BLaER1 (cell line): Measurements from ENCODE around the gene HOXD13.

ENCODE experiments used
- H3K27ac ChIP-seq: shearing (Covaris generic); formaldehyde crosslinking; 2 replicates; pipeline ENCODE4 v1.8.1; 2022
- H3K27me3 ChIP-seq: shearing (Covaris generic); formaldehyde crosslinking; 2 replicates; pipeline ENCODE4 v1.8.1; 2022
- H3K36me3 ChIP-seq: shearing (Covaris generic); formaldehyde crosslinking; 2 replicates; pipeline ENCODE4 v1.8.1; 2022
- H3K4me1 ChIP-seq: shearing (Covaris generic); formaldehyde crosslinking; 2 replicates; pipeline ENCODE4 v1.8.1; 2022
- H3K4me2 ChIP-seq: shearing (Covaris generic); formaldehyde crosslinking; 2 replicates; pipeline ENCODE4 v1.8.1; 2022
- H3K4me3 ChIP-seq: shearing (Covaris generic); formaldehyde crosslinking; 2 replicates; pipeline ENCODE4 v1.8.1; 2022
- H3K9ac ChIP-seq: shearing (Covaris generic); formaldehyde crosslinking; 2 replicates; pipeline ENCODE4 v1.8.1; 2022
- H3K9me3 ChIP-seq: shearing (Covaris generic); formaldehyde crosslinking; 2 replicates; pipeline ENCODE4 v1.8.1; 2022
- H4K20me1 ChIP-seq: shearing (Covaris generic); formaldehyde crosslinking; 2 replicates; pipeline ENCODE4 v1.8.1; 2022
- Cebpa-rat ChIP-seq: shearing (Covaris generic); IDR thresholded peaks from 2 replicates; pipeline ENCODE4 v1.8.1; 2022

The HOXD13 gene

DNA sequence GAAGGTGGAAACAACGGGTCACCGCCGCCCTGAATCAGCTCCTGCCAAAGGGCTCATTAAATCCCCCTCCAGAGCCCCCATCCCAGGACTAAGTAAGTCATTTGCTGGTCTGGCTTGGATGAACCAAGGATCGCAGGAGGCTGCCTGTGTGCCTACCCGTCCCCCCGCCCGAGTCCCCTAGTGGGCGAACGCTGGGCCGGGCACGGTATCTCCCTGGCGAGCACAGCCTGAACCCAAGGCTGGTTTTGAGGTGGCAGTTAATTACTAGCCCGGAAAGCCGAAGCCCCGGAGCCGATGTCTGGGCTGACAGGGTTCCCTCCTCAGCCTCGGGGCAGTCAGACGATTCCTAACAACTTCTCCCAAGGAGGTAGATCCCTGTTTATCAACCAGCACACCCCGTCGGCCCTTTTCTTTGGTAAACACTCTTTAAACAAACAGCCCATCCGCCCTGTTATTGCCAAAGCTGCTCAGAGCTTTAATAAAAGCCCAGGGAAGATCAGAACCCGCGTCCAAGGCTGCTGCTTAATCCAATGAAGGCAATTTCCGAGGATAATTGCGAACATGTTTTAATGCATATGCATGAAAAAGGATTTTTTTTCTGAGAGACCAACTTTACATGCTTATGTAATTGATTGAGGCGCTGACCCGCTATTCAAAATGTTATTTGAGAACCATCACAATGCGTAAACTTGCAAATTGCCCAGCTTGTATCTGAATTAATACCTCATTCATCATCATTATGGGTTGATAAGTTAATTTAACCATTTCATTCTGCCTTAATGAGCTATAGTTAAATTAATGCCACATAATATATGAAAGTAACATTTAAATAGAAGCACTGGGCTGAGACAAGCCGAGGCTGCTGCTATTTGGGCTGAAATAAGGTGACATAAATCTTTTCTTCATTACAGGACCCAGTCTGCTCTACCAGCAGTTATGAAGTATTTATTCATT lies 19.3 kb upstream of the HOXD13 start:
- Histone ChIP-seq H3K9ac (no peak overlapping the region), H3K36me3 (no peaks in the 10 kb centered on the region), H3K9me3 (peaks cover 31% of the 10 kb centered on the region), H3K4me1 (no peaks in the 10 kb centered on the region), H3K4me3 (no peak overlapping the region), H3K27ac (no peak overlapping the region), H4K20me1 (peaks cover 58% of the 10 kb centered on the region), H3K4me2 (no peak overlapping the region), H3K27me3 (peaks cover 100% of the 10 kb centered on the region)
- no peak for TF ChIP-seq Cebpa-rat

DNA sequence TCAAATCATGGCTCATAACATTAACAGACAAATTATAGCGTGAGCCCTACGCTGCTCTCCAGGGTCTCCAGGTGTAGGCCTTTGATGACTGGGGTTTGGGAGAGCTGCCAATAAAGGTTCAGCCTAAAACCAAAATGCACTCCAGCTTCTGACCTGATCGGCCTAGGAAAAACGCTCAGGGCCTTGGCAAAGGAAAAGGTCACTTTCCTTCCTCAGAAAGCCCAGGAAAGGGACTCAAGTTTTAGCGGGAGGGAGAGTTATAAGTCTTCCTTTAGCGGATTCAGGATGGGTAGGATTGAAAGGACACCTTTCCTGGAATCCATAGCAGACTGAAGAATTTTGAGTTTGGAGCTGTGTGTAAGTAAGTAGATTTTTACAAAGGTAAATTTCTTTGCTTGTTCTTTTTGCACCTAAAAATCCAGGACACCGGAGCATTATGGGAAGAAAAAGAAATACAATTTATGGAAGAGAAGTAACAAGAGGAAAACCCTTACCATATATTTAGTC lies 17.5 kb upstream of the HOXD13 start:
- peaks cover 100% of the 10 kb centered on the region for H3K27me3 ChIP-seq
- peaks cover 38% of the 10 kb centered on the region for H3K9me3 ChIP-seq
- TF ChIP-seq Cebpa-rat, result no peak
- peaks cover 73% of the 10 kb centered on the region for H4K20me1 ChIP-seq
- no peaks in the 10 kb centered on the region for H3K36me3 ChIP-seq
- no peak overlapping the region for H3K27ac ChIP-seq
- 0 out of 2 replicates have a peak, but pooled peaks cover 7% of the 10 kb centered on the region for H3K4me1 ChIP-seq
- no peak overlapping the region for H3K9ac ChIP-seq
- no peak overlapping the region for H3K4me2 ChIP-seq
- no peak overlapping the region for H3K4me3 ChIP-seq

- no peak overlapping the region for H3K4me3 ChIP-seq
- no peak for TF ChIP-seq Cebpa-rat
- H3K9me3 ChIP-seq, result peaks cover 43% of the 10 kb centered on the region
- peaks cover 74% of the 10 kb centered on the region for H4K20me1 ChIP-seq
- no peak overlapping the region for H3K27ac ChIP-seq
- peaks cover 100% of the 10 kb centered on the region for H3K27me3 ChIP-seq
- no peak overlapping the region for H3K9ac ChIP-seq
- no peak overlapping the region for H3K4me2 ChIP-seq
- H3K36me3 ChIP-seq, result no peaks in the 10 kb centered on the region
- 0 out of 2 replicates have a peak, but pooled peaks cover 7% of the 10 kb centered on the region for H3K4me1 ChIP-seq
These were observed 17.0 kb upstream of the HOXD13 start for GRCh38 chr2:176075481-176075880.

DNA sequence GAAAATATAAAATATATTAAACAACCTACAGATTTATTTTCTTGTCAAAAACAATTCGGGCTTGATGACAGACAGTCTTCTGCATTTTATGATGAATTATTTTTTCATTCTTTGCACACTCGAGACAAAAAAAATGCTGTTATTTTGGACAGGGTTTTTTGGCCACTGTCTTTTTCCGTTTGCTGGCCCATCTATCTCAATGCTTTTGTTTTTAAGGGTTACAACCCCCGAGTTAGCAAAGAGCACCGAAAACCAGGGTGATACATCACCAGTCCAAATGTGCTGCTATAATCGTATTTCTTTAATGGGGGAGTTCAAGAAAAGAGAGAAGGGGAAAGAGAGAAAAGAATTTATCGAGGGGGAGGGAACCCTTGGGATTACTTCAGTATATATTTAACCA lies 16.5 kb upstream of the HOXD13 start:
- H3K4me3 ChIP-seq, result no peak overlapping the region
- peaks cover 48% of the 10 kb centered on the region for H3K9me3 ChIP-seq
- H3K27me3 ChIP-seq, result peaks cover 100% of the 10 kb centered on the region
- no peaks in the 10 kb centered on the region for H3K36me3 ChIP-seq
- no peak overlapping the region for H3K27ac ChIP-seq
- no peak overlapping the region for H3K9ac ChIP-seq
- no peak overlapping the region for H3K4me2 ChIP-seq
- 0 out of 2 replicates have a peak, but pooled peaks cover 7% of the 10 kb centered on the region for H3K4me1 ChIP-seq
- no peak for TF ChIP-seq Cebpa-rat
- peaks cover 78% of the 10 kb centered on the region for H4K20me1 ChIP-seq

- Histone ChIP-seq H3K4me1 (0 out of 2 replicates have a peak, but pooled peaks cover 7% of the 10 kb centered on the region), H3K27ac (no peak overlapping the region), H3K36me3 (no peaks in the 10 kb centered on the region), H3K9ac (no peak overlapping the region), H3K4me3 (no peak overlapping the region), H3K4me2 (no peak overlapping the region), H4K20me1 (peaks cover 75% of the 10 kb centered on the region), H3K27me3 (peaks cover 100% of the 10 kb centered on the region), H3K9me3 (peaks cover 48% of the 10 kb centered on the region)
- TF ChIP-seq Cebpa-rat, result no peak
These were observed 15.7 kb upstream of the HOXD13 start for GRCh38 chr2:176076796-176077195.

GRCh38 chr2:176078541-176079284 lies 13.8 kb upstream of the HOXD13 start:
- H3K27me3 ChIP-seq, result peaks cover 100% of the 10 kb centered on the region
- H3K27ac ChIP-seq, result no peak overlapping the region
- no peak overlapping the region for H3K4me2 ChIP-seq
- H3K36me3 ChIP-seq, result no peaks in the 10 kb centered on the region
- H3K9me3 ChIP-seq, result peaks cover 54% of the 10 kb centered on the region
- peaks cover 71% of the 10 kb centered on the region for H4K20me1 ChIP-seq
- 0 out of 2 replicates have a peak, but pooled peaks cover 7% of the 10 kb centered on the region for H3K4me1 ChIP-seq
- peak overlapping the region; percentile 22; the same call in 1 of the 2 replicates for H3K4me3 ChIP-seq
- no peak overlapping the region for H3K9ac ChIP-seq
- TF ChIP-seq Cebpa-rat, result no peak

DNA sequence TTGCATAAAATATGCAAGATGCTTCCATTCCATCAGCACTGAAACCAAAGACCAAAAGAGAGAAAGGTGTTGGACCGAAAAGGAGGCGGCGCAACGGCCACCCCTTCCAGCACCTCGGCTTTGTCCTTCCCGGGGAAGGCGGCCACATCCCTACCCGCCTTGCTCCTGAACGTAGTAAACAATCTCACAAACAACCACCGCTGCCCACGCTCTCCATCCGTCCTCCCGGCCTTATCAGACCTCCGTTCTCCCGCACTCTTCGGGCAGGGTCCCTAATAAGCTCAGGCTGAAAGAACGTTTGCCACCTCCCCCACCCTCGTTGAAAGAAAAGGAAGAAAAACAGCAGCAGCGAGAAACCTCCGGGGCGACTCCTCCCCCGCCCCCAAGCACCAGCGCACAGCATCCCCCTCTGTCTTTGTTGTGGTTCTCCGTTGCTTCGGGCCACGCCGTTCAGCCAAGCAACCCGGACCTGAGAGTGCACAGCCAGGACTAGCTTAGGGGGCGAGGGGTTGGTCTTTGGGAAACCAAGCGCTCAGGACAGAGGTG lies 13.2 kb upstream of the HOXD13 start:
- H3K9ac ChIP-seq, result no peak overlapping the region
- no peak overlapping the region for H3K27ac ChIP-seq
- peaks cover 74% of the 10 kb centered on the region for H4K20me1 ChIP-seq
- H3K4me3 ChIP-seq, result peak overlapping the region; percentile 22; the same call in 1 of the 2 replicates
- peaks cover 100% of the 10 kb centered on the region for H3K27me3 ChIP-seq
- peaks cover 61% of the 10 kb centered on the region for H3K9me3 ChIP-seq
- 0 out of 2 replicates have a peak, but pooled peaks cover 7% of the 10 kb centered on the region for H3K4me1 ChIP-seq
- peak overlapping the region; percentile 36 for H3K4me2 ChIP-seq
- TF ChIP-seq Cebpa-rat, result no peak
- H3K36me3 ChIP-seq, result no peaks in the 10 kb centered on the region

GRCh38 chr2:176079831-176080539 lies 12.5 kb upstream of the HOXD13 start:
- Histone ChIP-seq H3K9ac (no peak overlapping the region), H3K9me3 (peaks cover 67% of the 10 kb centered on the region), H3K27ac (no peak overlapping the region), H3K27me3 (peaks cover 100% of the 10 kb centered on the region), H3K36me3 (no peaks in the 10 kb centered on the region), H4K20me1 (peaks cover 74% of the 10 kb centered on the region), H3K4me1 (0 out of 2 replicates have a peak, but pooled peaks cover 7% of the 10 kb centered on the region), H3K4me2 (peak overlapping the region; percentile 36), H3K4me3 (peak overlapping the region; percentile 31)
- no peak for TF ChIP-seq Cebpa-rat
